Effector memory CD4-positive, alpha-beta T cell (primary cell): Measurements from ENCODE around the gene PCIF1.
"Not testable (repeated sequence)": the region's sequence is repeated elsewhere in the genome, so short reads cannot be mapped to it uniquely, and the experiment has no call there.

Experiments used
- DNase-seq, 3 donors: peaks; one replicate each; pipeline ENCODE4 v3.0.0-alpha.2; 2020
- H3K27ac ChIP-seq: 2 replicates; pipeline ENCODE4 v1.7.0; 2013; ENCODE audit warnings: mild to moderate bottlenecking, low read length, moderate library complexity; ENCODE audit not compliant: insufficient read depth, poor library complexity, severe bottlenecking
- H3K27me3 ChIP-seq: replicated peaks from 2 replicates; pipeline ENCODE4 v1.7.0; 2013; ENCODE audit warnings: mild to moderate bottlenecking, low read length; ENCODE audit not compliant: insufficient read depth, control insufficient read depth, poor library complexity, severe bottlenecking
- H3K36me3 ChIP-seq: 2 replicates; pipeline ENCODE4 v1.7.0; 2013; ENCODE audit warnings: mild to moderate bottlenecking, low read length, moderate library complexity; ENCODE audit not compliant: control insufficient read depth, insufficient read depth
- H3K4me1 ChIP-seq: 2 replicates; pipeline ENCODE4 v1.7.0; 2013; ENCODE audit warnings: low read length, mild to moderate bottlenecking; ENCODE audit not compliant: control insufficient read depth, insufficient read depth, poor library complexity, severe bottlenecking
- H3K4me3 ChIP-seq: 2 replicates; pipeline ENCODE4 v1.7.0; 2013; ENCODE audit warnings: low read length, low read depth, mild to moderate bottlenecking; ENCODE audit not compliant: insufficient read depth, poor library complexity, severe bottlenecking
- H3K9me3 ChIP-seq: 2 replicates; pipeline ENCODE4 v1.7.0; 2013; ENCODE audit warnings: mild to moderate bottlenecking, low read length, moderate library complexity; ENCODE audit not compliant: control insufficient read depth

The PCIF1 gene

GRCh38 chr20:45948261-45948733, 13.8 kb downstream of the PCIF1 start:
- Histone ChIP-seq H3K36me3 (peaks cover 93% of the 10 kb centered on the region), H3K4me1 (no peaks in the 10 kb centered on the region), H3K27me3 (no peaks in the 10 kb centered on the region), H3K4me3 (no peak overlapping the region), H3K27ac (no peak overlapping the region), H3K9me3 (no peaks in the 10 kb centered on the region)
- DNase-seq, result no peak

- Histone ChIP-seq H3K9me3 (no peaks in the 10 kb centered on the region), H3K4me1 (no peaks in the 10 kb centered on the region), H3K36me3 (peaks cover 87% of the 10 kb centered on the region), H3K27ac (no peak overlapping the region), H3K4me3 (no peak overlapping the region), H3K27me3 (no peaks in the 10 kb centered on the region)
- DNase-seq, result no peak
These were observed 14.5 kb downstream of the PCIF1 start for GRCh38 chr20:45948742-45949541.

- Histone ChIP-seq H3K27me3 (no peaks in the 10 kb centered on the region), H3K36me3 (peaks cover 79% of the 10 kb centered on the region), H3K4me1 (no peaks in the 10 kb centered on the region), H3K27ac (no peak overlapping the region), H3K9me3 (no peaks in the 10 kb centered on the region), H3K4me3 (no peak overlapping the region)
- no peak for DNase-seq
These were observed 15.3 kb downstream of the PCIF1 start for GRCh38 chr20:45949542-45950329.

- Histone ChIP-seq H3K27ac (no peak overlapping the region), H3K4me1 (no peaks in the 10 kb centered on the region), H3K36me3 (peaks cover 73% of the 10 kb centered on the region), H3K27me3 (no peaks in the 10 kb centered on the region), H3K9me3 (no peaks in the 10 kb centered on the region), H3K4me3 (no peak overlapping the region)
- DNase-seq, result no peak
These were observed 15.8 kb downstream of the PCIF1 start for GRCh38 chr20:45950330-45950646.

DNA sequence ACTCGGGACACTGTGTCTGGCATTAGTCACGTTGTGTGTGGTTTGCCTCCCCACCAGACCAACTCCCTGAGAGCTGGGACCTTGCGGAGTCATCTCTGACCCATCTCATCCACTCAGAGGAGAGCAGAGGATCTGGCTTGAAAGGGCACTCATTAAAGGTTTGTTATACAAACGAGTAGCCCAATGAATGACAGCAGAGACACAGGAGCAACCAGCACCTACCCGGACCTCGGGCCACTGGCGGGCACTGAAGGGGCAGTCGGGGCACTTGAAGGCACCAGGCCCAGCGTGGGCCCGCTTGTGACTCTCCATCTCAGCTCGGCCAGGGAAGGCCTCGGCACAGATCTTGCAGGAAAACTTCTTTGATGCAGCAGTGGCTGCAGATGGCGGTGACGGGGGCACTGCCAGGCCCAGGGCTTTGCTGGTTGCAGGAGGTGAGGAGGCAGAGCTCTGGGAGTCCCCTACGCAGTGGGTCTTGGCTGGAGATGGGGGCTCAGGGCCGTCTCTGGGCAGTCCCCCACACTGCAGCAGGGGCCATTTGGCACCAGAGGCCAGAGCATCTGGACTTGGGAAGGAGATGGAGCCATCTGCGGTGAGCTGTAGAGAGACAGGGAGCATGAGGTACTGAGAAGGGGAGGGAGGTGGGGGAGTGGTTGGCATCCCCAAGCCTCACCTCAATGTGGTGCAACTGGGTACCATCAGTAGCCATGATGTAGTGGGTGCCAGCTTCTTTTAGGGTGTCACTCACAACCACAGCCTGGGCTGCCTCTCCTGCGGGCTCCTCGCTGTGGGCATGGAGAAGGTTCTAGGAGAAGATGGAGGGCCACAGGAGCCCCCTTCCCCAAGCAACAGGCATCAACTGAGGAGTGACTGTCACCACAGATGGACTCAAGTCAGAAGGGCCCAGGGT, 17.7 kb downstream of the PCIF1 start:
- H3K9me3 ChIP-seq, result no peaks in the 10 kb centered on the region
- no peak for DNase-seq
- H3K36me3 ChIP-seq, result peaks cover 63% of the 10 kb centered on the region
- H3K4me1 ChIP-seq, result no peaks in the 10 kb centered on the region
- H3K4me3 ChIP-seq, result no peak overlapping the region
- H3K27ac ChIP-seq, result no peak overlapping the region
- no peaks in the 10 kb centered on the region for H3K27me3 ChIP-seq

DNA sequence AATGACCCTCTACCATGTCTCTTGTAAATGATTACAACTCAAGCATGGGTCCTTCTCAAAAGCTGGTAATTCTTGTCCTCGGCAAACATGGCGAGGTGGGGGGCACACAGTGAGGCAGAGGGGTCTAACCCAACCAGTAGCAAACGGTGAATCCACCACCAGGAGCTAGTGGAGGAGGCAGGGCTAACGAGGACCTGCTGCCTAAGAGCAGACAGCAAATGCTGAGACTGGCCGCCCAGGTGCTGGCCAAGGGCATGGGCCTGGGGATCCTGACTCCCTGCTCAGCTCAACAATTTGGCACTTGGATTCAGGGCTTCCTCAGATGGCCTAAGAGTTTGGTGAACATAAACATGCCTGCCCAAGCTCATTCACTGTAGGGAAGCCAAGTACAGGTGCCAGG, 18.4 kb downstream of the PCIF1 start:
- H3K36me3 ChIP-seq, result peaks cover 63% of the 10 kb centered on the region
- H3K9me3 ChIP-seq, result no peaks in the 10 kb centered on the region
- no peaks in the 10 kb centered on the region for H3K27me3 ChIP-seq
- no peak overlapping the region for H3K4me3 ChIP-seq
- no peak for DNase-seq
- no peaks in the 10 kb centered on the region for H3K4me1 ChIP-seq
- H3K27ac ChIP-seq, result no peak overlapping the region

DNA sequence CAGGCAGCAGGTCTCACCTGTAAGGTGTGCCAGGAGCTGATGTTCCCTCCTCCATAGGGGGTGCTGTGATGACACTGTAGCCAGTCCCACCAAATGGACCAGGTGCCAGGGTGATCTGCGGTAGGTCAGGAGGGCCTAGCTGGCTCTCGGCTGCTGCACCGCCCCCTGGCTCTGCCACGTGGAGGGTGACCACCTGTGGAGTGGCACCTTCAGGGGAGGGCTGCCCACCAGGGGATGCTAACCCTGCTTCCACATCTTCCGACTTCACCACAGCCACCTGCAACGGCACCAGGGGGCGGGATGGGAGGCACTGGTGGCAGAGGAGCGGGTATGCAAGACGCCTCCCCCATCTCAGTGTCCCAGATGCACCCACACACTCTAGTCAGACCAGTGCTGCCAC, 19.2 kb downstream of the PCIF1 start:
- Histone ChIP-seq H3K4me1 (no peaks in the 10 kb centered on the region), H3K27me3 (no peaks in the 10 kb centered on the region), H3K36me3 (peaks cover 63% of the 10 kb centered on the region), H3K4me3 (no peak overlapping the region), H3K27ac (no peak overlapping the region), H3K9me3 (no peaks in the 10 kb centered on the region)
- no peak for DNase-seq

- not testable (repeated sequence) for H3K9me3 ChIP-seq, H3K4me3 ChIP-seq, H3K4me1 ChIP-seq, H3K27ac ChIP-seq, DNase-seq, H3K27me3 ChIP-seq
- peaks cover 66% of the 10 kb centered on the region for H3K36me3 ChIP-seq
These were observed 21.8 kb downstream of the PCIF1 start for GRCh38 chr20:45956326-45956725.

DNA sequence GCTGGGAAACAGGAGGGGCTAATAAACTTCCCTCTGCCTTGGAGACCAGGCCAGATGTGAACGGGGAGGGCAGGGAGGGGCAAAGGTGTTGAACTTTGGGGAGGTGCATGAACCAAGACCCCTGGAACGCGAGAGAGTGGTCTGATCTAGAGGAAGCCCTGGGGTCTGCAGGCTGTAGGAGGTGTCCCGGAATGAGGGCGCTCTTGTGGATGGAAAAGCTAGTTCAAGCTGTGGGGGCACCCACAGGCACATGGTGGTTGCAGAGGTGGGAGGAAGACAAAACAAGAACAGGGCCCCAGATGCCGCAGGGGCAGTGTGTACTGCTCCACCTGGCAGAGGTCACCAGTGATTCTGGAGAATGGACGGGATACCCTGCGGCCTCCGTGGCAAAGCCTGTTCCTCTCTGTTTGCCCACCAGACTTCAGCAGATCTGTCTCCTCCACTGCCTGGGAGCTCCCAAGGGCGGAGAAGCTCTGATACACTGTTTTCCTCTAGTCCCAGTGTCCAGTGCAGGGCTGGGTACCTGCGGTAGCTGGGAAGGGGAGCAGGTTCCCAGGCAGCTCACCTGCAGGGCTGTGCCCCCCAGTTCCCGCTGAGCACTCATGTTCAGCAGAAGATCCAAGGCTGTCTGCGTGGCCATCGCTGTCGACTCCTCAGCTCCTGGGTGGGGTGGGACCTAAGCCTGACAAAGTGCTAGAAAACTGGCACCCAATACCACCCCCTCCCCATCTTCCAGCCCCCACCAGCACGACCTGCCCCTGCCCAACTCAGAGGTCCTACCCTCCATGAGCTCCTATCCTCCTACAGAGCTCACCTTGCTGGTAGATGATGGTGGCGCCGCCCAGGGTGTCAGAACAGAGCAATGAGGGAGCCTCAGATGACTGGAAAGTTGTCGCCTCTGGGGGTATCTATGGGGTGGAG, 22.8 kb downstream of the PCIF1 start:
- H3K36me3 ChIP-seq, result peaks cover 66% of the 10 kb centered on the region
- DNase-seq, result no peak
- H3K27me3 ChIP-seq, result no peaks in the 10 kb centered on the region
- H3K4me1 ChIP-seq, result no peaks in the 10 kb centered on the region
- H3K4me3 ChIP-seq, result no peak overlapping the region
- no peak overlapping the region for H3K27ac ChIP-seq
- H3K9me3 ChIP-seq, result no peaks in the 10 kb centered on the region
